GM21717 (cell line): ENCODE data around the gene CDYL2.
A peak's percentile ranks its signal among the peaks of the same experiment; 100 is the strongest.
"Not testable (repeated sequence)": the region's sequence is repeated elsewhere in the genome, so short reads cannot be mapped to it uniquely, and the experiment has no call there.

Experiments
- ATAC-seq: cut with Tn5 transposase; IDR thresholded peaks from one replicate; pipeline ENCODE4 v1.9.1; 2021; ENCODE audit warnings: mild to moderate bottlenecking, moderate library complexity; ENCODE audit not compliant: unreplicated experiment

Gene CDYL2

GRCh38 chr16:80809366-80809765 lies 5.0 kb upstream of the CDYL2 start:
- no peak for ATAC-seq

- ATAC-seq: no peak
These were observed 3.5 kb upstream of the CDYL2 start for GRCh38 chr16:80807906-80808305.

- ATAC-seq: no peak
These were observed 2.5 kb upstream of the CDYL2 start for GRCh38 chr16:80806927-80807340.

- no peak for ATAC-seq
These were observed 1.9 kb upstream of the CDYL2 start for GRCh38 chr16:80806289-80806688.

- peak; percentile 40 for ATAC-seq
These were observed 307 bp downstream of the CDYL2 start for GRCh38 chr16:80804056-80804525.

- peak; percentile 48 for ATAC-seq
These were observed 901 bp downstream of the CDYL2 start for GRCh38 chr16:80803339-80804055.

- ATAC-seq: no peak
These were observed 1.5 kb downstream of the CDYL2 start for GRCh38 chr16:80802902-80803301.

- no peak for ATAC-seq
These were observed 2.3 kb downstream of the CDYL2 start for GRCh38 chr16:80802138-80802537.

GRCh38 chr16:80794071-80794470 lies 10.3 kb downstream of the CDYL2 start:
- no peak for ATAC-seq

- ATAC-seq: no peak
These were observed 12.4 kb downstream of the CDYL2 start for GRCh38 chr16:80792031-80792430.

GRCh38 chr16:80791411-80791810 lies 13.0 kb downstream of the CDYL2 start:
- ATAC-seq: no peak

- no peak for ATAC-seq
These were observed 13.6 kb downstream of the CDYL2 start for GRCh38 chr16:80790751-80791150.

- ATAC-seq: no peak
These were observed 16.4 kb downstream of the CDYL2 start for GRCh38 chr16:80788027-80788426.

GRCh38 chr16:80786561-80786960 lies 17.8 kb downstream of the CDYL2 start:
- not testable (repeated sequence) for ATAC-seq

- ATAC-seq: no peak
These were observed 19.4 kb downstream of the CDYL2 start for GRCh38 chr16:80784951-80785350.

GRCh38 chr16:80778703-80779102 lies 25.7 kb downstream of the CDYL2 start:
- ATAC-seq: no peak

- no peak for ATAC-seq
These were observed 27.5 kb downstream of the CDYL2 start for GRCh38 chr16:80776856-80777255.

- no peak for ATAC-seq
These were observed 28.9 kb downstream of the CDYL2 start for GRCh38 chr16:80775450-80775849.

GRCh38 chr16:80766798-80767197 lies 37.6 kb downstream of the CDYL2 start:
- ATAC-seq: no peak

- no peak for ATAC-seq
These were observed 44.8 kb downstream of the CDYL2 start for GRCh38 chr16:80759419-80760162.

GRCh38 chr16:80754476-80754875 lies 49.9 kb downstream of the CDYL2 start:
- ATAC-seq: no peak

- no peak for ATAC-seq
These were observed 51.9 kb downstream of the CDYL2 start for GRCh38 chr16:80752541-80752940.
